Ectodermal cell (in vitro differentiated cells): ENCODE measurements around the gene COMMD4.
"Not testable (repeated sequence)": the region's sequence is repeated elsewhere in the genome, so short reads cannot be mapped to it uniquely, and the experiment has no call there.

Source experiments
- H3K27ac ChIP-seq: 2 replicates; pipeline ENCODE4 v1.7.0; 2013; ENCODE audit warnings: mild to moderate bottlenecking, low read depth, low read length; ENCODE audit not compliant: insufficient read depth, poor library complexity, severe bottlenecking
- H3K27me3 ChIP-seq: 2 replicates; pipeline ENCODE4 v1.7.0; 2013; ENCODE audit warnings: mild to moderate bottlenecking, low read length; ENCODE audit not compliant: insufficient read depth, control insufficient read depth, poor library complexity, severe bottlenecking
- H3K36me3 ChIP-seq: one replicate; pipeline ENCODE4 v1.7.0; 2013; ENCODE audit warnings: low read length; ENCODE audit not compliant: control insufficient read depth, insufficient read depth
- H3K4me1 ChIP-seq: one replicate; pipeline ENCODE4 v1.7.0; 2013; ENCODE audit warnings: low read length; ENCODE audit not compliant: control insufficient read depth, insufficient read depth
- H3K4me3 ChIP-seq: 2 replicates; pipeline ENCODE4 v1.7.0; 2013; ENCODE audit warnings: low read depth, low read length, control low read depth; ENCODE audit not compliant: insufficient read depth
- H3K9me3 ChIP-seq: 2 replicates; pipeline ENCODE4 v1.7.0; 2013; ENCODE audit warnings: mild to moderate bottlenecking, low read length, moderate library complexity; ENCODE audit not compliant: control insufficient read depth
- WGBS, 2 experiments: methylation state at CpG; one replicate each; pipeline ENCODE4 v1.1.7; 2013; ENCODE audit warnings: missing lambda C conversion rate in 2 of 2; 5-methylcytosine and 5-hydroxymethylcytosine counted together

Gene COMMD4

GRCh38 chr15:75347222-75348033 is 11.6 kb downstream of the COMMD4 start:
- Histone ChIP-seq H3K4me3 (peak overlapping the region; percentile 71), H3K27me3 (peaks cover 47% of the 10 kb centered on the region), H3K36me3 (no peaks in the 10 kb centered on the region), H3K27ac (no peak overlapping the region), H3K4me1 (peaks cover 7% of the 10 kb centered on the region), H3K9me3 (no peaks in the 10 kb centered on the region)
- 1% methylated on average over 65 of the region's 65 CpGs for WGBS, 2 experiments

GRCh38 chr15:75348034-75348561 is 12.2 kb downstream of the COMMD4 start:
- Histone ChIP-seq H3K4me1 (peaks cover 7% of the 10 kb centered on the region), H3K9me3 (no peaks in the 10 kb centered on the region), H3K4me3 (peak overlapping the region; percentile 71), H3K27me3 (peaks cover 47% of the 10 kb centered on the region), H3K36me3 (no peaks in the 10 kb centered on the region), H3K27ac (no peak overlapping the region)
- WGBS, 2 experiments = 0% methylated on average over 45 of the region's 45 CpGs

- H3K9me3 ChIP-seq = no peaks in the 10 kb centered on the region
- WGBS, 2 experiments = 43 to 45% methylated on average over 46 of the region's 46 CpGs
- no peaks in the 10 kb centered on the region for H3K36me3 ChIP-seq
- H3K4me3 ChIP-seq = peak overlapping the region; percentile 71
- H3K27me3 ChIP-seq = peaks cover 47% of the 10 kb centered on the region
- no peak overlapping the region for H3K27ac ChIP-seq
- H3K4me1 ChIP-seq = peaks cover 7% of the 10 kb centered on the region
Measured at GRCh38 chr15:75348562-75349350, 12.9 kb downstream of the COMMD4 start.

- not testable (repeated sequence) for H3K9me3 ChIP-seq
- peaks cover 47% of the 10 kb centered on the region for H3K27me3 ChIP-seq
- WGBS, 2 experiments = 90 to 92% methylated on average over 8 of the region's 8 CpGs
Measured at GRCh38 chr15:75349351-75349669, 13.4 kb downstream of the COMMD4 start.

GRCh38 chr15:75349851-75350588 is 14.2 kb downstream of the COMMD4 start:
- peaks cover 7% of the 10 kb centered on the region for H3K4me1 ChIP-seq
- H3K27ac ChIP-seq = no peak overlapping the region
- no peaks in the 10 kb centered on the region for H3K36me3 ChIP-seq
- H3K27me3 ChIP-seq = peaks cover 47% of the 10 kb centered on the region
- 92 to 95% methylated on average over 9 of the region's 9 CpGs for WGBS, 2 experiments
- H3K9me3 ChIP-seq = no peaks in the 10 kb centered on the region
- no peak overlapping the region for H3K4me3 ChIP-seq

More at GRCh38 chr15:75349351-75349669, 13.4 kb downstream of the COMMD4 start:
- not testable (repeated sequence) for H3K36me3 ChIP-seq, H3K27ac ChIP-seq, H3K4me3 ChIP-seq, H3K4me1 ChIP-seq

- no peaks in the 10 kb centered on the region for H3K9me3 ChIP-seq
- H3K27me3 ChIP-seq = peaks cover 40% of the 10 kb centered on the region
- 88 to 93% methylated on average over 7 of the region's 7 CpGs for WGBS, 2 experiments
- no peaks in the 10 kb centered on the region for H3K36me3 ChIP-seq
- H3K4me1 ChIP-seq = peaks cover 7% of the 10 kb centered on the region
- no peak overlapping the region for H3K27ac ChIP-seq
- no peak overlapping the region for H3K4me3 ChIP-seq
Measured at GRCh38 chr15:75350601-75351361, 14.9 kb downstream of the COMMD4 start.

GRCh38 chr15:75352186-75353080 is 16.6 kb downstream of the COMMD4 start:
- H3K4me1 ChIP-seq = peaks cover 7% of the 10 kb centered on the region
- no peaks in the 10 kb centered on the region for H3K9me3 ChIP-seq
- WGBS, 2 experiments = 96% methylated on average over 16 of the region's 16 CpGs
- H3K27me3 ChIP-seq = peaks cover 24% of the 10 kb centered on the region
- no peak overlapping the region for H3K27ac ChIP-seq
- peaks cover 5% of the 10 kb centered on the region for H3K36me3 ChIP-seq
- no peak overlapping the region for H3K4me3 ChIP-seq

GRCh38 chr15:75353604-75354003 is 17.7 kb downstream of the COMMD4 start:
- H3K36me3 ChIP-seq = peaks cover 9% of the 10 kb centered on the region
- H3K27me3 ChIP-seq = peaks cover 12% of the 10 kb centered on the region
- H3K4me3 ChIP-seq = no peak overlapping the region
- H3K9me3 ChIP-seq = no peaks in the 10 kb centered on the region
- H3K27ac ChIP-seq = no peak overlapping the region
- peaks cover 2% of the 10 kb centered on the region for H3K4me1 ChIP-seq
- 89 to 92% methylated on average over 7 of the region's 7 CpGs for WGBS, 2 experiments

- no peak overlapping the region for H3K4me3 ChIP-seq
- H3K4me1 ChIP-seq = no peaks in the 10 kb centered on the region
- WGBS, 2 experiments = 88 to 89% methylated on average over 7 of the region's 7 CpGs
- H3K9me3 ChIP-seq = no peaks in the 10 kb centered on the region
- peaks cover 9% of the 10 kb centered on the region for H3K36me3 ChIP-seq
- no peak overlapping the region for H3K27ac ChIP-seq
- peaks cover 3% of the 10 kb centered on the region for H3K27me3 ChIP-seq
Measured at GRCh38 chr15:75354454-75354853, 18.6 kb downstream of the COMMD4 start.
